Left lung (tissue), 10 donors: Measurements from ENCODE around the gene OPTC. TPM values are rescaled to one million over a fixed set of nuclear protein-coding genes. Genes with fewer than 3 reads are reported as not detected.

Experiments used
- ATAC-seq: fragments of 200-7000 bp; cut with Tn5 transposase; one replicate; pipeline ENCODE4 v1.9.1; 2020; ENCODE audit warnings: moderate library complexity
- DNase-seq, 4 donors: peaks; one replicate each; pipeline ENCODE4 v3.0.0-alpha.2; 2013 to 2020
- H3K27ac ChIP-seq, 2 donors: fragments of 200-600 bp; sonication (generic) in 1 of 2; one replicate each; pipeline versions ENCODE4 v1.5.0 to v1.8.0; 2020 to 2021
- H3K27me3 ChIP-seq, 2 donors: fragments of 200-600 bp; sonication (generic) in 1 of 2; one replicate each; pipeline versions ENCODE4 v1.5.0 to v1.8.0; 2020 to 2021
- H3K36me3 ChIP-seq, 2 donors: fragments of 200-600 bp; sonication (generic) in 1 of 2; one replicate each; pipeline versions ENCODE4 v1.5.0 to v1.8.0; 2020 to 2021
- H3K4me1 ChIP-seq, 2 donors: fragments of 200-600 bp; one replicate each; pipeline ENCODE4 v1.8.0; 2021
- H3K4me3 ChIP-seq, 2 donors: fragments of 200-600 bp; sonication (generic) in 1 of 2; one replicate each; pipeline versions ENCODE4 v1.5.0 to v1.8.0; 2020 to 2021; ENCODE audit warnings: mild to moderate bottlenecking in 1 of 2
- H3K9me3 ChIP-seq, 2 donors: fragments of 200-600 bp; sonication (generic) in 1 of 2; one replicate each; pipeline versions ENCODE4 v1.5.0 to v1.8.0; 2020 to 2021
- intact Hi-C, 2 donors: fragments of 100-400 bp; cut with DNase I; formaldehyde crosslinking; loops; one replicate each; pipeline versions ENCODE4 v1.11.2 to v1.14.2; 2022
- polyA plus RNA-seq, 6 donors: library from polyadenylated mRNA; unstranded; fragments of 120-200 nt; gene quantifications; one replicate each; pipeline ENCODE4 v1.2.1, GENCODE V29; 2013; ENCODE audit not compliant: insufficient read length in 6 of 6
- total RNA-seq, 2 donors: library from RNA; stranded (reverse); fragmentation: NEBNext Ultra II Directional; extraction: Animal tissue kit (Norgen Biotek cat#: 25700); gene quantifications; one replicate each; pipeline ENCODE4 v1.2.1, GENCODE V29; 2021
- TF ChIP-seq, protein P1 (sequence below), 2 donors: fragments of 200-600 bp; sonication (generic) in 1 of 2; IDR thresholded peaks; one replicate each; pipeline versions ENCODE4 v1.5.0 to v1.8.0; 2021; ENCODE audit warnings: antibody characterized with exemption in 2 of 2
- donor health status: DM: no; HTN: yes; CAD: no.
- donor health status: DM: no; HTN: no; CAD: no.

Gene OPTC
- total and polyA plus RNA-seq, 8 donors = not detected

- intact Hi-C loops = no loop called here
- Histone ChIP-seq H3K27ac (no peak overlapping the region), H3K36me3 (no peaks in the 10 kb centered on the region), H3K27me3 (no peaks in the 10 kb centered on the region), H3K4me3 (no peak overlapping the region), H3K9me3 (no peaks in the 10 kb centered on the region), H3K4me1 (peaks cover 2 to 19% of the 10 kb centered on the region in 2 donors)
- no peak for DNase-seq
- ATAC-seq = no peak
- TF ChIP-seq, protein P1, sequence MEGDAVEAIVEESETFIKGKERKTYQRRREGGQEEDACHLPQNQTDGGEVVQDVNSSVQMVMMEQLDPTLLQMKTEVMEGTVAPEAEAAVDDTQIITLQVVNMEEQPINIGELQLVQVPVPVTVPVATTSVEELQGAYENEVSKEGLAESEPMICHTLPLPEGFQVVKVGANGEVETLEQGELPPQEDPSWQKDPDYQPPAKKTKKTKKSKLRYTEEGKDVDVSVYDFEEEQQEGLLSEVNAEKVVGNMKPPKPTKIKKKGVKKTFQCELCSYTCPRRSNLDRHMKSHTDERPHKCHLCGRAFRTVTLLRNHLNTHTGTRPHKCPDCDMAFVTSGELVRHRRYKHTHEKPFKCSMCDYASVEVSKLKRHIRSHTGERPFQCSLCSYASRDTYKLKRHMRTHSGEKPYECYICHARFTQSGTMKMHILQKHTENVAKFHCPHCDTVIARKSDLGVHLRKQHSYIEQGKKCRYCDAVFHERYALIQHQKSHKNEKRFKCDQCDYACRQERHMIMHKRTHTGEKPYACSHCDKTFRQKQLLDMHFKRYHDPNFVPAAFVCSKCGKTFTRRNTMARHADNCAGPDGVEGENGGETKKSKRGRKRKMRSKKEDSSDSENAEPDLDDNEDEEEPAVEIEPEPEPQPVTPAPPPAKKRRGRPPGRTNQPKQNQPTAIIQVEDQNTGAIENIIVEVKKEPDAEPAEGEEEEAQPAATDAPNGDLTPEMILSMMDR (IDR thresholded peaks at IDR 0.05) = no peak
These were observed 46.0 kb downstream of the OPTC start for GRCh38 chr1:203539831-203540546.

- H3K4me3 ChIP-seq = no peak overlapping the region
- no peak for DNase-seq
- H3K27ac ChIP-seq = no peak overlapping the region
- H3K4me1 ChIP-seq = peaks cover 0 to 3% of the 10 kb centered on the region in 2 donors
- intact Hi-C loops = no loop called here
- no peak for ATAC-seq
- no peaks in the 10 kb centered on the region for H3K9me3 ChIP-seq
- H3K36me3 ChIP-seq = no peaks in the 10 kb centered on the region
- H3K27me3 ChIP-seq = no peaks in the 10 kb centered on the region
- TF ChIP-seq, protein P1 (IDR thresholded peaks at IDR 0.05) = no peak
These were observed 50.5 kb downstream of the OPTC start for GRCh38 chr1:203544485-203544884.

- no peak for ATAC-seq
- Histone ChIP-seq H3K27me3 (no peaks in the 10 kb centered on the region), H3K36me3 (no peaks in the 10 kb centered on the region), H3K4me1 (peaks cover 0 to 3% of the 10 kb centered on the region in 2 donors), H3K27ac (no peak overlapping the region), H3K4me3 (no peak overlapping the region), H3K9me3 (no peaks in the 10 kb centered on the region)
- intact Hi-C loops = no loop called here
- no peak for DNase-seq
- TF ChIP-seq, protein P1 (IDR thresholded peaks at IDR 0.05) = no peak
These were observed 51.2 kb downstream of the OPTC start for GRCh38 chr1:203544978-203545816.

GRCh38 chr1:203546274-203546673 lies 52.3 kb downstream of the OPTC start:
- ATAC-seq = no peak
- H3K27me3 ChIP-seq = no peaks in the 10 kb centered on the region
- no peaks in the 10 kb centered on the region for H3K36me3 ChIP-seq
- H3K4me3 ChIP-seq = no peak overlapping the region
- TF ChIP-seq, protein P1 (IDR thresholded peaks at IDR 0.05) = no peak
- H3K27ac ChIP-seq = no peak overlapping the region
- peaks cover 0 to 3% of the 10 kb centered on the region in 2 donors for H3K4me1 ChIP-seq
- DNase-seq = no peak
- no peaks in the 10 kb centered on the region for H3K9me3 ChIP-seq
- intact Hi-C loops = no loop called here

DNA sequence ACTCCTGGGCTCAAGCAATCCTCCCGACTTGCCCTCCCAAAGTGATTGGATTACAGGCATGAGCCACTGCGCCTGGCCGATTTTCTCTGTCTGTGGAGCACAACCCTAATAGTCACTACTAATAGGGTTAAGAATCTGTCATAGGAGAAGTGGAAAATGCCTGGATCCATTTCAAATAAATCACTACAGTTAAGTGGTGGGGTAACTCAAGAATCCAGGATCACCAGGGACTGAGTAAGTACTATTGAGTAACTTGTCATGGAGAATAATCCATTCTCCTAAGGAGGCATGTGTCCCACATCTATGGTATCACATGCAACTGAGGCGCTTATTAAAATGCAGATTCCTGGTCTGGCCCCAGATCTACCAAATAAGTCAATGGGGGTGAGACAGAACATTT lies 53.2 kb downstream of the OPTC start:
- H3K9me3 ChIP-seq = no peaks in the 10 kb centered on the region
- no peak overlapping the region for H3K4me3 ChIP-seq
- intact Hi-C loops = no loop called here
- TF ChIP-seq, protein P1 (IDR thresholded peaks at IDR 0.05) = no peak
- DNase-seq (no peak), ATAC-seq (peak; percentile 36)
- no peaks in the 10 kb centered on the region for H3K27me3 ChIP-seq
- no peak overlapping the region for H3K27ac ChIP-seq
- H3K4me1 ChIP-seq = peaks cover 0 to 3% of the 10 kb centered on the region in 2 donors
- no peaks in the 10 kb centered on the region for H3K36me3 ChIP-seq
